ENCODE results near the gene SLC35E4. TPM values are rescaled to one million over a fixed set of nuclear protein-coding genes. Genes with fewer than 3 reads are reported as not detected.

Gene SLC35E4
- total and polyA plus RNA-seq, 2 experiments from 2014 or later = 9.1 to 16.4 TPM

GRCh38 chr22:30689622-30690021, 54.0 kb downstream of the SLC35E4 start:
- Histone ChIP-seq H3K9me2 (ENCODE audit: insufficient read depth) (no peaks in the 10 kb centered on the region), H3K9me3 (ENCODE audit: low read depth) (no peaks in the 10 kb centered on the region), H3F3A (ENCODE audit: insufficient read depth) (no peaks in the 10 kb centered on the region), H2AFZ (no peak overlapping the region), H3K4me2 (ENCODE audit: unreplicated experiment) (no peak overlapping the region), H4K20me1 (ENCODE audit: insufficient read depth) (no peaks in the 10 kb centered on the region), H3K4me3 (no peak overlapping the region), H3K27me3 (replicated peaks; ENCODE audit: insufficient read depth) (no peaks in the 10 kb centered on the region), H3K36me3 (ENCODE audit: low read depth) (no peaks in the 10 kb centered on the region), H3K9ac (no peak overlapping the region), H3K27ac (no peak overlapping the region), H3K79me2 (ENCODE audit: insufficient read depth) (no peaks in the 10 kb centered on the region), H3K4me1 (ENCODE audit: insufficient read depth) (no peaks in the 10 kb centered on the region)
- in situ Hi-C loops (cut with MboI) = no loop called here
- no peak for DNase-seq
- WGBS, 2 experiments (ENCODE audit: low coverage in 1 of 2, low lambda C conversion rate in 2 of 2, missing lambda C conversion rate in 2 of 2) = 81 to 95% methylated on average over 1 of the region's 1 CpG
- no peak for TF ChIP-seq EZH2 (IDR thresholded peaks at IDR 0.05; ENCODE audit: insufficient read depth, poor library complexity, severe bottlenecking)
- no peak for TF ChIP-seq EZH2phosphoT487 (IDR thresholded peaks at IDR 0.05; ENCODE audit: insufficient read depth, low read depth)

- H3K36me3 ChIP-seq (ENCODE audit: low read depth) = no peaks in the 10 kb centered on the region
- H3K4me3 ChIP-seq = no peak overlapping the region
- no peaks in the 10 kb centered on the region for H3F3A ChIP-seq (ENCODE audit: insufficient read depth)
- H3K79me2 ChIP-seq (ENCODE audit: insufficient read depth) = no peaks in the 10 kb centered on the region
- in situ Hi-C loops (cut with MboI) = no loop called here
- H3K9ac ChIP-seq = no peak overlapping the region
- H3K27me3 ChIP-seq (replicated peaks; ENCODE audit: insufficient read depth) = no peaks in the 10 kb centered on the region
- no peaks in the 10 kb centered on the region for H3K9me2 ChIP-seq (ENCODE audit: insufficient read depth)
- H3K27ac ChIP-seq = no peak overlapping the region
- H3K9me3 ChIP-seq (ENCODE audit: low read depth) = no peaks in the 10 kb centered on the region
- H3K4me2 ChIP-seq (ENCODE audit: unreplicated experiment) = no peak overlapping the region
- TF ChIP-seq EZH2phosphoT487 (IDR thresholded peaks at IDR 0.05; ENCODE audit: insufficient read depth, low read depth) = no peak
- no peak for TF ChIP-seq EZH2 (IDR thresholded peaks at IDR 0.05; ENCODE audit: insufficient read depth, poor library complexity, severe bottlenecking)
- WGBS, 2 experiments (ENCODE audit: low coverage in 1 of 2, low lambda C conversion rate in 2 of 2, missing lambda C conversion rate in 2 of 2) = 53 to 58% methylated on average over 1 of the region's 1 CpG
- no peak overlapping the region for H2AFZ ChIP-seq
- H3K4me1 ChIP-seq (ENCODE audit: insufficient read depth) = no peaks in the 10 kb centered on the region
- no peak for DNase-seq
- no peaks in the 10 kb centered on the region for H4K20me1 ChIP-seq (ENCODE audit: insufficient read depth)
These were observed 55.6 kb downstream of the SLC35E4 start for GRCh38 chr22:30691204-30691603.

- Histone ChIP-seq H3K27ac (no peak overlapping the region), H3K9ac (peak overlapping the region; percentile 64)
These were observed 58.6 kb downstream of the SLC35E4 start for GRCh38 chr22:30694171-30694639.

GRCh38 chr22:30694640-30695350, 59.2 kb downstream of the SLC35E4 start, which contains the start of gene OSBP2:
Gene OSBP2 (plus strand): TSS chr22:30694874. CDS start chr22:30694910, 36 bp downstream.
- 6 to 8% methylated on average over 12 to 43 of the region's 88 CpGs for WGBS, 2 experiments (ENCODE audit: low coverage in 1 of 2, low lambda C conversion rate in 2 of 2, missing lambda C conversion rate in 2 of 2)
- no peak for TF ChIP-seq EZH2 (IDR thresholded peaks at IDR 0.05; ENCODE audit: insufficient read depth, poor library complexity, severe bottlenecking)
- no peak for TF ChIP-seq EZH2phosphoT487 (IDR thresholded peaks at IDR 0.05; ENCODE audit: insufficient read depth, low read depth)

More at GRCh38 chr22:30694171-30694639, 58.6 kb downstream of the SLC35E4 start:
- Histone ChIP-seq H3K36me3 (ENCODE audit: low read depth) (no peaks in the 10 kb centered on the region), H3K27me3 (replicated peaks; ENCODE audit: insufficient read depth) (no peaks in the 10 kb centered on the region), H3K4me2 (ENCODE audit: unreplicated experiment) (peak overlapping the region; percentile 81), H4K20me1 (ENCODE audit: insufficient read depth) (no peaks in the 10 kb centered on the region), H3K9me3 (ENCODE audit: low read depth) (no peaks in the 10 kb centered on the region), H3K4me3 (peak overlapping the region; percentile 76), H3F3A (ENCODE audit: insufficient read depth) (no peaks in the 10 kb centered on the region), H3K9me2 (ENCODE audit: insufficient read depth) (no peaks in the 10 kb centered on the region), H3K79me2 (ENCODE audit: insufficient read depth) (no peaks in the 10 kb centered on the region), H3K4me1 (ENCODE audit: insufficient read depth) (no peaks in the 10 kb centered on the region), H2AFZ (peak overlapping the region; percentile 83)
- 2% methylated on average over 33 to 36 of the region's 38 CpGs for WGBS, 2 experiments (ENCODE audit: low coverage in 1 of 2, low lambda C conversion rate in 2 of 2, missing lambda C conversion rate in 2 of 2)
- DNase-seq = peak; percentile 62
- TF ChIP-seq EZH2 (IDR thresholded peaks at IDR 0.05; ENCODE audit: insufficient read depth, poor library complexity, severe bottlenecking) (no peak), EZH2phosphoT487 (IDR thresholded peaks at IDR 0.05; ENCODE audit: insufficient read depth, low read depth) (no peak)
- in situ Hi-C loops (cut with MboI) = no loop called here

More at GRCh38 chr22:30694640-30695350, 59.2 kb downstream of the SLC35E4 start, which contains the start of gene OSBP2:
- DNase-seq = peak; percentile 45
- H3K9me3 ChIP-seq (ENCODE audit: low read depth) = no peaks in the 10 kb centered on the region
- no peaks in the 10 kb centered on the region for H3K36me3 ChIP-seq (ENCODE audit: low read depth)
- no peaks in the 10 kb centered on the region for H3K9me2 ChIP-seq (ENCODE audit: insufficient read depth)
- no peaks in the 10 kb centered on the region for H3F3A ChIP-seq (ENCODE audit: insufficient read depth)
- no peaks in the 10 kb centered on the region for H3K79me2 ChIP-seq (ENCODE audit: insufficient read depth)
- in situ Hi-C loops (cut with MboI) = no loop called here
- peak within 1 kb of the TSS; percentile 76 for H3K4me3 ChIP-seq
- peak within 1 kb of the TSS; percentile 64 for H3K9ac ChIP-seq
- H3K27me3 ChIP-seq (replicated peaks; ENCODE audit: insufficient read depth) = no peaks in the 10 kb centered on the region
- peak within 1 kb of the TSS; percentile 83 for H2AFZ ChIP-seq
- no peaks in the 10 kb centered on the region for H4K20me1 ChIP-seq (ENCODE audit: insufficient read depth)
- no peak within 1 kb of the TSS for H3K27ac ChIP-seq
- peak within 1 kb of the TSS; percentile 81 for H3K4me2 ChIP-seq (ENCODE audit: unreplicated experiment)
- H3K4me1 ChIP-seq (ENCODE audit: insufficient read depth) = no peaks in the 10 kb centered on the region
